HepG2 (cell line): ENCODE results near the gene CENPE. TPM values are rescaled to one million over a fixed set of nuclear protein-coding genes. Genes with fewer than 3 reads are reported as not detected.

Source experiments
- ARID3A ChIP-seq: IDR thresholded peaks from 2 replicates; pipeline ENCODE4 v1.6.1; 2012; ENCODE audit warnings: low read depth, low read length, improper control_type of control experiment
- ATAD3A ChIP-seq: sonication (generic); formaldehyde crosslinking; IDR thresholded peaks from 2 replicates; pipeline ENCODE4 v1.4.0; 2020; ENCODE audit warnings: missing genetic modification reagents
- ATRX ChIP-seq: sonication (generic); formaldehyde crosslinking; IDR thresholded peaks from 2 replicates; pipeline ENCODE4 v1.4.0; 2020; ENCODE audit warnings: missing genetic modification reagents, borderline replicate concordance
- CTCF ChIP-seq: sonication (generic); formaldehyde crosslinking; IDR thresholded peaks from 2 replicates; pipeline ENCODE4 v1.5.0; 2020; ENCODE audit warnings: mild to moderate bottlenecking, missing genetic modification reagents, moderate library complexity
- FOXM1 ChIP-seq: sonication (generic); formaldehyde crosslinking; IDR thresholded peaks from 2 replicates; pipeline ENCODE4 v1.5.0; 2020; ENCODE audit warnings: missing genetic modification reagents
- GLMP ChIP-seq: sonication (generic); formaldehyde crosslinking; IDR thresholded peaks from 2 replicates; pipeline ENCODE4 v1.9.0; 2021; ENCODE audit warnings: missing genetic modification reagents, mild to moderate bottlenecking, borderline replicate concordance
- HMG20B ChIP-seq: conservative IDR thresholded peaks from 2 replicates; pipeline ENCODE4 v1.6.1; 2016; ENCODE audit warnings: missing genetic modification reagents, missing compliant biosample characterization
- JUN ChIP-seq: sonication (generic); formaldehyde crosslinking; IDR thresholded peaks from 2 replicates; pipeline ENCODE4 v1.4.0; 2020; ENCODE audit warnings: mild to moderate bottlenecking, missing genetic modification reagents
- KAT8 ChIP-seq: IDR thresholded peaks from 2 replicates; pipeline ENCODE4 v1.6.1; 2016; ENCODE audit warnings: missing genetic modification reagents, missing compliant biosample characterization
- KDM3A ChIP-seq: IDR thresholded peaks from 2 replicates; pipeline ENCODE4 v1.6.1; 2018; ENCODE audit warnings: low read depth, missing compliant biosample characterization
- LRRFIP1 ChIP-seq: sonication (generic); formaldehyde crosslinking; conservative IDR thresholded peaks from 2 replicates; pipeline ENCODE4 v1.4.0; 2020; ENCODE audit warnings: missing genetic modification reagents
- MIER2 ChIP-seq: IDR thresholded peaks from 2 replicates; pipeline ENCODE4 v1.6.1; 2016; ENCODE audit warnings: missing biosample characterization, missing genetic modification reagents
- NAIF1 ChIP-seq: sonication (generic); formaldehyde crosslinking; IDR thresholded peaks from 2 replicates; pipeline ENCODE4 v1.5.0; 2020; ENCODE audit warnings: mild to moderate bottlenecking, missing genetic modification reagents, borderline replicate concordance
- RAD21 ChIP-seq: fragments of 450-650 bp; formaldehyde crosslinking; IDR thresholded peaks from 2 replicates; pipeline ENCODE4 v1.5.0; 2020; ENCODE audit warnings: mild to moderate bottlenecking
- RFX5 ChIP-seq: IDR thresholded peaks from 2 replicates; pipeline ENCODE4 v1.6.1; 2011; ENCODE audit warnings: low read depth, low read length, improper control_type of control experiment
- SAP130 ChIP-seq: IDR thresholded peaks from 2 replicates; pipeline ENCODE4 v1.6.1; 2016; ENCODE audit warnings: low read depth
- SMC3 ChIP-seq: IDR thresholded peaks from 2 replicates; pipeline ENCODE4 v1.6.1; 2011; ENCODE audit warnings: low read length, improper control_type of control experiment
- TEAD2 ChIP-seq: sonication (generic); formaldehyde crosslinking; IDR thresholded peaks from 2 replicates; pipeline ENCODE4 v1.9.0; 2021; ENCODE audit warnings: missing genetic modification reagents
- ZBTB20 ChIP-seq: sonication (generic); formaldehyde crosslinking; IDR thresholded peaks from 2 replicates; pipeline ENCODE4 v1.8.1; 2023; ENCODE audit warnings: missing genetic modification reagents, low read depth, mild to moderate bottlenecking, borderline replicate concordance
- ZFY ChIP-seq: sonication (generic); formaldehyde crosslinking; IDR thresholded peaks from 2 replicates; pipeline ENCODE4 v1.4.0; 2020; ENCODE audit warnings: missing genetic modification reagents
- ZMYM3 ChIP-seq: sonication (generic); formaldehyde crosslinking; IDR thresholded peaks from 2 replicates; pipeline ENCODE4 v1.5.1; 2020; ENCODE audit warnings: mild to moderate bottlenecking, missing genetic modification reagents
- ZNF160 ChIP-seq: sonication (generic); formaldehyde crosslinking; IDR thresholded peaks from 2 replicates; pipeline ENCODE4 v1.8.0; 2022; ENCODE audit warnings: mild to moderate bottlenecking, inconsistent platforms, missing genetic modification reagents
- ZNF337 ChIP-seq: sonication (generic); formaldehyde crosslinking; IDR thresholded peaks from 2 replicates; pipeline ENCODE4 v1.5.1; 2020; ENCODE audit warnings: missing genetic modification reagents, low read depth, mild to moderate bottlenecking, borderline replicate concordance
- ZNF367 ChIP-seq: sonication (generic); formaldehyde crosslinking; IDR thresholded peaks from 2 replicates; pipeline ENCODE4 v1.4.0; 2020; ENCODE audit warnings: missing genetic modification reagents, borderline replicate concordance
- ZNF446 ChIP-seq: sonication (generic); formaldehyde crosslinking; IDR thresholded peaks from 2 replicates; pipeline ENCODE4 v1.5.0; 2020; ENCODE audit warnings: mild to moderate bottlenecking, missing genetic modification reagents
- ZNF746 ChIP-seq: sonication (generic); formaldehyde crosslinking; IDR thresholded peaks from 2 replicates; pipeline ENCODE4 v1.8.0; 2022; ENCODE audit warnings: mild to moderate bottlenecking, missing genetic modification reagents
- polyA plus RNA-seq, 8 experiments: library from polyadenylated mRNA; depleted of rRNA in 3 of 8; stranded (reverse) in 7 of 8; unstranded in 1 of 8; fragments of >200 nt; fragmentation: Illumina TruSeq in 4 of 8; extraction: Trizol in 4 of 8; gene quantifications; 2 replicates each; pipeline versions ENCODE4 v1.2.1 to v1.2.3, GENCODE V29; 2011 to 2016; ENCODE audit warnings: low read depth in 4 of 8, missing spikeins in 1 of 8, mixed read lengths in 1 of 8; ENCODE audit not compliant: insufficient read depth in 1 of 8
- total RNA-seq, 5 experiments: library from RNA; depleted of rRNA; stranded (reverse); fragments of >200 nt; fragmentation: Illumina TruSeq; extraction: Trizol; gene quantifications; 2 replicates each; pipeline ENCODE4 v1.2.3, GENCODE V29; 2016; ENCODE audit warnings: low read depth in 1 of 5

The CENPE gene
- total and polyA plus RNA-seq, 2 of the 13 experiments (the other 11 are each of a cell fraction or from before 2014, with no cell fraction given): 2.1 to 19.8 TPM

- peak; percentile 33; the same call in 1 of the 2 replicates for TF ChIP-seq SAP130 (CRISPR knock-in tag)
- TF ChIP-seq SMC3: peak; percentile 81
- TF ChIP-seq ATAD3A: no peak
- TF ChIP-seq FOXM1 (CRISPR knock-in tag): no peak
- TF ChIP-seq ZNF367 (CRISPR knock-in tag): no peak
- TF ChIP-seq ZNF160 (CRISPR knock-in tag): no peak
- 0 out of 2 replicates have a peak, but pooled peaks have one; percentile 22 for TF ChIP-seq KAT8 (CRISPR knock-in tag)
- TF ChIP-seq KDM3A (CRISPR knock-in tag): 0 out of 2 replicates have a peak, but pooled peaks have one; percentile 33
- TF ChIP-seq ZFY (CRISPR knock-in tag): no peak
- TF ChIP-seq ZNF337 (CRISPR knock-in tag): no peak
- TF ChIP-seq ARID3A: peak; percentile 65; the same call in 1 of the 2 replicates
- no peak for TF ChIP-seq ZBTB20 (CRISPR knock-in tag)
- TF ChIP-seq RAD21 (CRISPR knock-in tag): peak; percentile 77
- TF ChIP-seq ZNF446 (CRISPR knock-in tag): no peak
- TF ChIP-seq LRRFIP1 (CRISPR knock-in tag): no peak
- no peak for TF ChIP-seq ZNF746
- TF ChIP-seq GLMP (CRISPR knock-in tag): no peak
- no peak for TF ChIP-seq HMG20B (CRISPR knock-in tag)
- no peak for TF ChIP-seq MIER2 (CRISPR knock-in tag)
- peak; percentile 80 for TF ChIP-seq CTCF (CRISPR knock-in tag)
- TF ChIP-seq ZMYM3 (CRISPR knock-in tag): no peak
- no peak for TF ChIP-seq NAIF1 (CRISPR knock-in tag)
- no peak for TF ChIP-seq JUN (CRISPR knock-in tag)
- no peak for TF ChIP-seq RFX5
- no peak for TF ChIP-seq TEAD2 (CRISPR knock-in tag)
- TF ChIP-seq ATRX (CRISPR knock-in tag): no peak
Observed at GRCh38 chr4:103091601-103092223, 106.4 kb downstream of the CENPE start (continued).
